SK-N-SH treated with all-trans-retinoic acid at 6 μM for 48 hours (cell line): ENCODE data around the gene ZPLD1.

ENCODE experiments used
- ATAC-seq: fragments of 200-7000 bp; cut with Tn5 transposase; 3 replicates; pipeline ENCODE4 v1.9.1; 2020; ENCODE audit warnings: mild to moderate bottlenecking, moderate library complexity
- BACH2 ChIP-seq: fragments of 250-450 bp; sonication (Bioruptor Pico); IDR thresholded peaks from 2 replicates; pipeline ENCODE4 v1.9.0; 2021; ENCODE audit warnings: mild to moderate bottlenecking, borderline replicate concordance
- CREB5 ChIP-seq: fragments of 250-450 bp; sonication (Bioruptor Pico); IDR thresholded peaks from 2 replicates; pipeline ENCODE4 v1.5.1; 2020; ENCODE audit warnings: low read depth, mild to moderate bottlenecking, moderate library complexity
- CSDC2 ChIP-seq: fragments of 250-450 bp; sonication (Bioruptor Pico); IDR thresholded peaks from 2 replicates; pipeline ENCODE4 v1.5.0; 2020; ENCODE audit warnings: mild to moderate bottlenecking, moderate library complexity
- CSRNP3 ChIP-seq: fragments of 250-450 bp; sonication (Bioruptor Pico); IDR thresholded peaks from 2 replicates; pipeline ENCODE4 v1.5.1; 2021; ENCODE audit warnings: mild to moderate bottlenecking, moderate library complexity
- ESRRG ChIP-seq: fragments of 250-450 bp; sonication (Bioruptor Pico); IDR thresholded peaks from 2 replicates; pipeline ENCODE4 v1.6.1; 2021; ENCODE audit warnings: mild to moderate bottlenecking
- ISL1 ChIP-seq: fragments of 250-450 bp; sonication (Bioruptor Pico); IDR thresholded peaks from 2 replicates; pipeline ENCODE4 v2.1.2; 2022; ENCODE audit warnings: mild to moderate bottlenecking, moderate library complexity
- OSR1 ChIP-seq: fragments of 250-450 bp; sonication (Bioruptor Pico); IDR thresholded peaks from 2 replicates; pipeline ENCODE4 v1.8.0; 2022; ENCODE audit warnings: moderate library complexity, mild to moderate bottlenecking, inconsistent platforms
- POU6F1 ChIP-seq: fragments of 250-450 bp; sonication (Bioruptor Pico); IDR thresholded peaks from 2 replicates; pipeline ENCODE4 v1.8.0; 2021; ENCODE audit warnings: low read depth, mild to moderate bottlenecking, moderate library complexity, borderline replicate concordance
- PPARA ChIP-seq: fragments of 250-450 bp; sonication (Bioruptor Pico); IDR thresholded peaks from 2 replicates; pipeline ENCODE4 v1.5.0; 2020; ENCODE audit warnings: mild to moderate bottlenecking, borderline replicate concordance
- RARB ChIP-seq: fragments of 250-450 bp; sonication (Bioruptor Pico); IDR thresholded peaks from 2 replicates; pipeline ENCODE4 v1.8.0; 2021; ENCODE audit warnings: mild to moderate bottlenecking, moderate library complexity
- SNAI2 ChIP-seq: fragments of 250-450 bp; sonication (Bioruptor Pico); IDR thresholded peaks from 2 replicates; pipeline ENCODE4 v1.5.0; 2020; ENCODE audit warnings: mild to moderate bottlenecking, moderate library complexity
- TOX ChIP-seq: fragments of 250-450 bp; sonication (Bioruptor Pico); IDR thresholded peaks from 2 replicates; pipeline ENCODE4 v1.8.0; 2021; ENCODE audit warnings: mild to moderate bottlenecking, moderate library complexity, borderline replicate concordance
- TSHZ2 ChIP-seq: fragments of 250-450 bp; sonication (Bioruptor Pico); IDR thresholded peaks from 2 replicates; pipeline ENCODE4 v1.5.0; 2020; ENCODE audit warnings: mild to moderate bottlenecking, moderate library complexity
- TF ChIP-seq, protein P1 (sequence below): fragments of 250-450 bp; sonication (Bioruptor Pico); IDR thresholded peaks from 2 replicates; pipeline ENCODE4 v1.8.0; 2020; ENCODE audit warnings: mild to moderate bottlenecking, moderate library complexity, borderline replicate concordance

Gene ZPLD1

GRCh38 chr3:102391491-102391890, 43.3 kb upstream of the ZPLD1 start:
- TF ChIP-seq CSRNP3 (no peak), TSHZ2 (CRISPR knock-in tag) (no peak), TOX (CRISPR knock-in tag) (no peak), CSDC2 (CRISPR knock-in tag) (no peak), RARB (no peak), OSR1 (CRISPR knock-in tag) (no peak)
- TF ChIP-seq, protein P1, sequence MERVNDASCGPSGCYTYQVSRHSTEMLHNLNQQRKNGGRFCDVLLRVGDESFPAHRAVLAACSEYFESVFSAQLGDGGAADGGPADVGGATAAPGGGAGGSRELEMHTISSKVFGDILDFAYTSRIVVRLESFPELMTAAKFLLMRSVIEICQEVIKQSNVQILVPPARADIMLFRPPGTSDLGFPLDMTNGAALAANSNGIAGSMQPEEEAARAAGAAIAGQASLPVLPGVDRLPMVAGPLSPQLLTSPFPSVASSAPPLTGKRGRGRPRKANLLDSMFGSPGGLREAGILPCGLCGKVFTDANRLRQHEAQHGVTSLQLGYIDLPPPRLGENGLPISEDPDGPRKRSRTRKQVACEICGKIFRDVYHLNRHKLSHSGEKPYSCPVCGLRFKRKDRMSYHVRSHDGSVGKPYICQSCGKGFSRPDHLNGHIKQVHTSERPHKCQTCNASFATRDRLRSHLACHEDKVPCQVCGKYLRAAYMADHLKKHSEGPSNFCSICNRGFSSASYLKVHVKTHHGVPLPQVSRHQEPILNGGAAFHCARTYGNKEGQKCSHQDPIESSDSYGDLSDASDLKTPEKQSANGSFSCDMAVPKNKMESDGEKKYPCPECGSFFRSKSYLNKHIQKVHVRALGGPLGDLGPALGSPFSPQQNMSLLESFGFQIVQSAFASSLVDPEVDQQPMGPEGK (CRISPR knock-in tag) = no peak
- no peak for ATAC-seq

- ATAC-seq = no peak
- TF ChIP-seq TOX (CRISPR knock-in tag) (no peak), RARB (no peak), POU6F1 (CRISPR knock-in tag) (no peak), TSHZ2 (CRISPR knock-in tag) (no peak), ISL1 (no peak), OSR1 (CRISPR knock-in tag) (no peak), CREB5 (CRISPR knock-in tag) (no peak)
- TF ChIP-seq, all 23 proteins: peak for 0
These were observed 40.3 kb upstream of the ZPLD1 start for GRCh38 chr3:102394517-102394916.

- no peak for ATAC-seq
- no peak for TF ChIP-seq CSRNP3
- no peak for TF ChIP-seq OSR1 (CRISPR knock-in tag)
- no peak for TF ChIP-seq PPARA (CRISPR knock-in tag)
- TF ChIP-seq BACH2 (CRISPR knock-in tag) = no peak
These were observed 36.6 kb upstream of the ZPLD1 start for GRCh38 chr3:102398176-102398575.

DNA sequence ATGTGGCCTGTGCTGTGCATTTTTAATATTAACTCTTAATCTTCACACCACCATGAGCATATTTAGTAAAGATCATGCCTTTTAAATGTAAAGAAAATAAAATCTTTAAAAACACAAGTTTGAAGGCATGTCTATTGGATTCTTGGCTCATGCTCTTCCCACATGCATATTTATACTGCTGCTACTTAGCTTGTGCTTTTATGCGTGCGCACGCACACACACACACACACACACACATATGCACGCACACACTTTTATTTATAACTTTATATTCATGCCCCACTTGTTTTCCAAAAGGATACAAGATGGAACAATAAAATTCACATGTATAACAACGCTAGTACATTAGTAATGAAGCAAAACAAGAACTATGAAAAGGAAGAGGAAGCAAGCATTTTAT, 36.1 kb upstream of the ZPLD1 start:
- no peak for ATAC-seq
- no peak for TF ChIP-seq SNAI2 (CRISPR knock-in tag)
- no peak for TF ChIP-seq OSR1 (CRISPR knock-in tag)
- no peak for TF ChIP-seq ESRRG (CRISPR knock-in tag)
- TF ChIP-seq TOX (CRISPR knock-in tag) = no peak
- TF ChIP-seq TSHZ2 (CRISPR knock-in tag) = no peak
- no peak for TF ChIP-seq CSRNP3
- TF ChIP-seq BACH2 (CRISPR knock-in tag) = no peak
